DMS153 treated with DMSO at 0.1 percent for 48 hours (cell line): ENCODE measurements around the gene STK25.
"Not testable (repeated sequence)": the region's sequence is repeated elsewhere in the genome, so short reads cannot be mapped to it uniquely, and the experiment has no call there.

ENCODE experiments used
- DNase-seq: peaks from one replicate; lab custom pipeline; 2025; ENCODE audit not compliant: unreplicated experiment; lab: John Stamatoyannopoulos, UW

Gene STK25

GRCh38 chr2:241468476-241468781 is 40.0 kb downstream of the STK25 start:
- DNase-seq: no peak

GRCh38 chr2:241467777-241468475 is 40.5 kb downstream of the STK25 start:
- DNase-seq: no peak

- no peak for DNase-seq
Observed at GRCh38 chr2:241466230-241466629, 42.2 kb downstream of the STK25 start.

GRCh38 chr2:241465543-241465942 is 42.8 kb downstream of the STK25 start:
- DNase-seq: no peak

- no peak for DNase-seq
Observed at GRCh38 chr2:241463276-241464135, 44.9 kb downstream of the STK25 start.

GRCh38 chr2:241461693-241462677 is 46.4 kb downstream of the STK25 start:
- peak; percentile 3 for DNase-seq

- no peak for DNase-seq
Observed at GRCh38 chr2:241460631-241461030, 47.8 kb downstream of the STK25 start.

GRCh38 chr2:241459520-241459919 is 48.9 kb downstream of the STK25 start:
- no peak for DNase-seq

- no peak for DNase-seq
Observed at GRCh38 chr2:241458687-241459086, 49.7 kb downstream of the STK25 start.

GRCh38 chr2:241456546-241456945 is 51.8 kb downstream of the STK25 start:
- no peak for DNase-seq

- DNase-seq: no peak
Observed at GRCh38 chr2:241454837-241455485, 53.4 kb downstream of the STK25 start.

GRCh38 chr2:241453919-241454318 is 54.5 kb downstream of the STK25 start:
- not testable (repeated sequence) for DNase-seq

GRCh38 chr2:241451840-241452506 is 56.4 kb downstream of the STK25 start:
- DNase-seq: no peak

GRCh38 chr2:241450092-241450491 is 58.3 kb downstream of the STK25 start:
- DNase-seq: not testable (repeated sequence)

- no peak for DNase-seq
Observed at GRCh38 chr2:241445426-241445825, 63.0 kb downstream of the STK25 start.

- DNase-seq: no peak
Observed at GRCh38 chr2:241443486-241444223, 64.7 kb downstream of the STK25 start.
